Body of pancreas (tissue), 4 donors: Measurements from ENCODE around the gene TNFRSF17.

ENCODE experiments used
- POLR2A ChIP-seq, 3 donors: fragments of 450-650 bp; IDR thresholded peaks; one replicate each; pipeline ENCODE4 v1.6.1; 2016; ENCODE audit warnings: antibody characterized with exemption in 3 of 3, mild to moderate bottlenecking in 2 of 3
- TF ChIP-seq, protein P1 (sequence below), 7 experiments: fragments of 450-650 bp in 4 of 7; fragments of 200-600 bp in 3 of 7; sonication (generic) in 3 of 7; IDR thresholded peaks; one replicate each; pipeline ENCODE4 v1.5.1; 2016 to 2019; ENCODE audit warnings: antibody characterized with exemption in 7 of 7

DNA sequence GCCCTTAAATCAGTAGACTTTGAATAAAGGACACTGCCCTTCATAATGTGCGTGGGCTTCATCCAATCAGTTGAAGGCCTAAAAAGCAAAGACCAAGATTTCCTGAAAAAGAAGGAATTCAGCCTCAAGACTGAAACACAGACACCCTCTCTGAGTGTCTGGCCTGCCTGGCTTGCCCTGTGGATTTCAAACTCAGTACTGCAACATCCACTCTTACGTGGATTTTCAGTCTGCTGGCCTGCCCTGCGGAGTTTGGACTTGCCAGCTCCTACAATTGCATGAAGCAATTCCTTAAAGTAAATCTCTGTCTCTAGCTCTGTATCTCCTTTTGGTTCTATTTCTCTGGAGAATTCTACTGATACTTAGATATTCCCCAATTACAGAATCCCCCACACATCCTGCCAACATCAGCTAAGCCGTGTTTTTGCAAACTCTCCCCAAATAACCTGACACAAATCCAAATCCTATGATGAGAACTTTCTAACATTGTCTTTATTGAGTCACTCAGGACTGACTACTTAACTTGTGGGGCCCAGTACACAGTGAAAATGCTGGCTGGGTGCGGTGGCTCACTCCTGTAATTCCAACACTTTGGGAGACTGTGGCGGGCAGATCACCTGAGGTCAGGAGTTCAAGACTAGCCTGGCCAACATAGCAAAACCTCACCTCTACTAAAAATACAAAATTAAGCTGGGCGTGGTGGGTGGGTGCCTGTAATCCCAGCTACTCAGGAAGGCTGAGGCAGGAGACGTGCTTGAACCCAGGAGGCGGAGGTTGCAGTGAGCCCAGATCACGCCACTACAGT, 7.2 kb upstream of the TNFRSF17 start:
- TF ChIP-seq, protein P1, sequence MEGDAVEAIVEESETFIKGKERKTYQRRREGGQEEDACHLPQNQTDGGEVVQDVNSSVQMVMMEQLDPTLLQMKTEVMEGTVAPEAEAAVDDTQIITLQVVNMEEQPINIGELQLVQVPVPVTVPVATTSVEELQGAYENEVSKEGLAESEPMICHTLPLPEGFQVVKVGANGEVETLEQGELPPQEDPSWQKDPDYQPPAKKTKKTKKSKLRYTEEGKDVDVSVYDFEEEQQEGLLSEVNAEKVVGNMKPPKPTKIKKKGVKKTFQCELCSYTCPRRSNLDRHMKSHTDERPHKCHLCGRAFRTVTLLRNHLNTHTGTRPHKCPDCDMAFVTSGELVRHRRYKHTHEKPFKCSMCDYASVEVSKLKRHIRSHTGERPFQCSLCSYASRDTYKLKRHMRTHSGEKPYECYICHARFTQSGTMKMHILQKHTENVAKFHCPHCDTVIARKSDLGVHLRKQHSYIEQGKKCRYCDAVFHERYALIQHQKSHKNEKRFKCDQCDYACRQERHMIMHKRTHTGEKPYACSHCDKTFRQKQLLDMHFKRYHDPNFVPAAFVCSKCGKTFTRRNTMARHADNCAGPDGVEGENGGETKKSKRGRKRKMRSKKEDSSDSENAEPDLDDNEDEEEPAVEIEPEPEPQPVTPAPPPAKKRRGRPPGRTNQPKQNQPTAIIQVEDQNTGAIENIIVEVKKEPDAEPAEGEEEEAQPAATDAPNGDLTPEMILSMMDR (IDR thresholded peaks at IDR 0.05): no peak
- no peak for TF ChIP-seq POLR2A (IDR thresholded peaks at IDR 0.05)
